Activated gamma-delta T cell (primary cell): ENCODE data around the gene C16orf74.

Experiments
- DNase-seq: peaks from one replicate; lab custom pipeline; 2025; lab: John Stamatoyannopoulos, UW

Gene C16orf74

GRCh38 chr16:85749771-85750145, 1.1 kb downstream of the C16orf74 start:
- no peak for DNase-seq

- no peak for DNase-seq
These were observed 4.3 kb downstream of the C16orf74 start for GRCh38 chr16:85746460-85747215.

GRCh38 chr16:85738923-85739715, 11.8 kb downstream of the C16orf74 start:
- no peak for DNase-seq

GRCh38 chr16:85736921-85737320, 14.0 kb downstream of the C16orf74 start:
- no peak for DNase-seq

- no peak for DNase-seq
These were observed 14.9 kb downstream of the C16orf74 start for GRCh38 chr16:85735946-85736345.

- no peak for DNase-seq
These were observed 15.7 kb downstream of the C16orf74 start for GRCh38 chr16:85735225-85735635.

GRCh38 chr16:85734311-85735017, 16.4 kb downstream of the C16orf74 start:
- DNase-seq, result no peak

GRCh38 chr16:85733839-85734170, 17.1 kb downstream of the C16orf74 start:
- DNase-seq, result no peak

- no peak for DNase-seq
These were observed 17.6 kb downstream of the C16orf74 start for GRCh38 chr16:85733155-85733838.

GRCh38 chr16:85731179-85731578, 19.7 kb downstream of the C16orf74 start:
- DNase-seq, result no peak

GRCh38 chr16:85730186-85730465, 20.8 kb downstream of the C16orf74 start:
- no peak for DNase-seq

- no peak for DNase-seq
These were observed 21.3 kb downstream of the C16orf74 start for GRCh38 chr16:85729452-85730185.

GRCh38 chr16:85728879-85729278, 22.0 kb downstream of the C16orf74 start:
- no peak for DNase-seq

- no peak for DNase-seq
These were observed 26.0 kb downstream of the C16orf74 start for GRCh38 chr16:85724936-85725335.

- no peak for DNase-seq
These were observed 26.6 kb downstream of the C16orf74 start for GRCh38 chr16:85724126-85724879.

- DNase-seq, result no peak
These were observed 28.6 kb downstream of the C16orf74 start for GRCh38 chr16:85722128-85722893.

- DNase-seq, result no peak
These were observed 30.6 kb downstream of the C16orf74 start for GRCh38 chr16:85720302-85720637.

GRCh38 chr16:85719605-85720301, 31.1 kb downstream of the C16orf74 start:
- DNase-seq, result no peak

GRCh38 chr16:85718682-85719081, 32.2 kb downstream of the C16orf74 start:
- DNase-seq, result no peak

GRCh38 chr16:85718153-85718477, 32.8 kb downstream of the C16orf74 start:
- no peak for DNase-seq
